Measurements from ENCODE around the gene ANKMY1. TPM values are rescaled to one million over a fixed set of nuclear protein-coding genes. Genes with fewer than 3 reads are reported as not detected.

ANKMY1 gene
- total and polyA plus RNA-seq, 2 of the 8 experiments (the other 6 are each of a cell fraction or from before 2014, with no cell fraction given), result 4.5 to 4.8 TPM

- no peak for TF ChIP-seq CHD7 (IDR thresholded peaks at IDR 0.05; ENCODE audit: insufficient replicate concordance, low read length)
- no peak for TF ChIP-seq JUND (IDR thresholded peaks at IDR 0.05; ENCODE audit: low read length)
- no peak for TF ChIP-seq TBP (IDR thresholded peaks at IDR 0.05; ENCODE audit: low read depth, low read length)
- no peak for TF ChIP-seq NANOG (IDR thresholded peaks at IDR 0.05; ENCODE audit: insufficient read depth, low read depth, low read length, poor library complexity, severe bottlenecking)
- TF ChIP-seq CTBP2 (IDR thresholded peaks at IDR 0.05; ENCODE audit: borderline replicate concordance, insufficient read depth, insufficient read length, low read length), result no peak
- TF ChIP-seq, protein P1, sequence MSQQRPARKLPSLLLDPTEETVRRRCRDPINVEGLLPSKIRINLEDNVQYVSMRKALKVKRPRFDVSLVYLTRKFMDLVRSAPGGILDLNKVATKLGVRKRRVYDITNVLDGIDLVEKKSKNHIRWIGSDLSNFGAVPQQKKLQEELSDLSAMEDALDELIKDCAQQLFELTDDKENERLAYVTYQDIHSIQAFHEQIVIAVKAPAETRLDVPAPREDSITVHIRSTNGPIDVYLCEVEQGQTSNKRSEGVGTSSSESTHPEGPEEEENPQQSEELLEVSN (IDR thresholded peaks at IDR 0.05), result no peak
- no peak for TF ChIP-seq CEBPB (IDR thresholded peaks at IDR 0.05; ENCODE audit: low read depth, low read length)
- TF ChIP-seq KDM4A (IDR thresholded peaks at IDR 0.05; ENCODE audit: low read depth, low read length, severe bottlenecking), result no peak
These were observed 76.8 kb downstream of the ANKMY1 start (continued) for GRCh38 chr2:240480834-240481623.
